Stimulated activated CD4-positive, alpha-beta T cell treated with anti-CD3 and anti-CD28 coated beads, Interleukin-15, amount 100 ng/mL, for 24 hours (primary cell): ENCODE measurements around the gene ABCC1.
"Not testable (repeated sequence)": the region's sequence is repeated elsewhere in the genome, so short reads cannot be mapped to it uniquely, and the experiment has no call there.

Experiments
- DNase-seq: peaks from one replicate; pipeline ENCODE4 v3.0.0-alpha.2; 2020

The ABCC1 gene

DNA sequence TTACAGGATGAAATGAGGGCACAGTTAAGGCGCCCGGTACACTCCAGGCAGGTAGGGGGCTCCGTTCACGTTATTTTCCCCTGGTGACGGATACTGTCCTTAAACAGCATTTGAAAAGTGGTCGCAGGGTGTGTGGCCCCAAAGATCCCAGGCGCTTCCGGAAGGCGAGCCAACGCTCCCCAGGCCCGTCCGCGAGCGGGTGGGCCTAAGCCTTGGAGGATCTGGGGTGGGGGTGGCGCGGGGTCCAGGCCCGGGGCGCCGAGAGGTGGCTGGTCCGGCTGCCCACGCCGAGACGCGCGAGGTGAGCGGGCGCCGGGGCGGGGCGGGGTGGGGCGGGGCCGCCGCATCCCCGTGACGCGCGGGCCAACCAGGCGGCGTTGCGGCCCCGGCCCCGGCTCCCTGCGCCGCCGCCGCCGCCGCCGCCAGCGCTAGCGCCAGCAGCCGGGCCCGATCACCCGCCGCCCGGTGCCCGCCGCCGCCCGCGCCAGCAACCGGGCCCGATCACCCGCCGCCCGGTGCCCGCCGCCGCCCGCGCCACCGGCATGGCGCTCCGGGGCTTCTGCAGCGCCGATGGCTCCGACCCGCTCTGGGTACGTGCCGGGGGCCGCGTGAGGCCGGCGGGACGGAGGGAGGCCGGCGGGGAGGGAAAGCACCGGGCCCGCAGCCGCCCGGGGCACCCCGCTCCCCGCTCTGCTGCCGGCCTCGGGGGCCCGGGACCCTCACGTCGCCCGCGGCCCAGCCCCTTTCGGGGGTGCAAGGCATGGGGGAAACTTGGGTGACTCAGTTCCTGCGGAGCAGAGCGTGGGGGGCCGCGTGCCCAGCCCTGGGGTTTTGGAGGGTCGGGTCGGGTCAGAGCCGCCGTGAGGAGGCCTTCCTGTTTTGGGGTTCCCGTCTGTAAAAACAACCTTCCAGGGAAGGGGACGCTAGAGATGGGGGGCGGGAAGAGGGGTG lies at the start of gene ABCC1:
TSS of gene ABCC1 (plus strand) at position 407 of the 951 bp plus-strand sequence. CDS start at position 543, 136 bp downstream.
- peak; percentile 69 for DNase-seq

DNA sequence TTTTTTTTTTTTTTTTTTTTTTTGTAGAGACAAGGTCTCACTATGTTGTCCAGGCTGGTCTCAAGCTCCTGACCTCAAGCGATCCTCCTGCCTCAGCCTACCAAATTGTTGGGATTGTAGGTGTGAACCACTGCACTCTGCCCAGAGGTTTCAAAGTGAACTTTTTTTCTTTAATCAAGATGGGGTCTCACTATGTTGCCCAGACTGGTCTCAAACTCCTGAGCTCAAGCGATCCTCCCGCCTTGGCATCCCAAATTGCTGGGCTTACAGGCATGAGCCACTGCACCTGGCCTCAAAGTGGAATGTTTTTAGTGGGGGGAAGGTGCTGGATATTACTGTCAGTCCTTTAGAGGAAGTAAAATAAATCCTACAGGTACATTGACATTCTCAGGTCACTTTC lies 49.1 kb upstream of the ABCC1 start:
- no peak for DNase-seq

DNA sequence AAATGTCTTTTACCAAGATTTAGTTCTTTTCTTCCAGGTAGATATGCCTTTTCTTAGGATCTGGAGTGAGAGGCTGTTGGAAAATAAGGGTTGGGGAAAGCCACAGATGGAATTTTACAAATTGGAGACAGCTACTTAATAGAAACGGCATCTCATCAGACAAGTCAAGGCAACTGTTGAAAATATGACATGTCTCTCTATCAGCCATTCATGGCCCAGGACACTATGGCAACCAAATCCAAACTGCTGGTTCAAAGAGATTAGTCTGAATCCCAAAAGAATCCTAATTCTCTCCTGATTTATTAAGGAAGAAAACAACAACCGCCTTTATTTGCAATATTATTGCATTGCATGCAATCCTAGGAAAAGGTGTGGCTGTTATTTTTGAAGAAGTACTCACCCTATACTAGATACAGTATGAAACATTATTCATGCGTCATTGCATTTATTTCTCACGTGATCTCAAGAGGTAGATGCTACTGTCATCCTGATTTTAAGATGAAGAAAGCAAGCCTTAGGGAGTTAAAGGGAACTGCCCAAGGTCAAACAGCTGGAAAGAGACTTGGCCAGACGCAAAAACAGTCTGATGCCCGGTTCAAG lies 48.4 kb upstream of the ABCC1 start:
- DNase-seq = no peak

DNA sequence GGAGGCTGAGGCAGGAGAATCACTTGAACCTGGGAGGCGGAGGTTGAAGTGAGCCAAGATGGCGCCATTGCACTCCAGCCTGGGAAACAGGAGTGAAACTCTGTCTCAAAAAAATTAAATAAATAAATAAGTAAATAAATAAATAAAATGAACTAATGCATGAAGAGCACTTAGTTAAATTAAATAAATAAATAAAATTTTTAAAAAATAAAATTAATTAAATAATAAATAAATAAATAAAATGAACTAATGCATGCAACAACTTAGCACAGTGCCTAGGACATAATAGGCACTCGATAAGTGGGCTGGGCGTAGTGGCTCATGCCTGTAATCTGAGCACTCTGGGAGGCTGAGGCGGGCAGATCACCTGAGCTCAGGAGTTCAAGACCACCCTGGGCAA lies 45.5 kb upstream of the ABCC1 start:
- DNase-seq = no peak

DNA sequence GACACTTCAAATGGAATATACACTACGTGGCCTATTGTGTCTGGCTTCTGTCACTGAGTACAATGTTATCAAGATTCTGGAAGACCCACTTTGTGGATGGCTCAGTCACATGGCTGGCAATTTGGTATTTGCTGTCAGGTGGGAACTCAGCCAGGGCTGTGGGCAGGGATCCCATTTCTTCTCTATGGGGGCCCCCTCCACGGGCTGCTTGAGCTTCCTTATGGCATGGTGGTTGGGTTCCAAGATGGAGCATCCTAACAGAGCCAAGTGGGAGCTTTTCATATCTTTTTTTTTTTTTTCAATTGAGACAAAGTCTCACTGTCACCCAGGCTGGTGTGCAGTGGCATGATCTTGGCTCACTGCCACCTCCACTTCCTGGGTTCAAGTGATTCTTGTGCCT lies 43.0 kb upstream of the ABCC1 start:
- no peak for DNase-seq

DNA sequence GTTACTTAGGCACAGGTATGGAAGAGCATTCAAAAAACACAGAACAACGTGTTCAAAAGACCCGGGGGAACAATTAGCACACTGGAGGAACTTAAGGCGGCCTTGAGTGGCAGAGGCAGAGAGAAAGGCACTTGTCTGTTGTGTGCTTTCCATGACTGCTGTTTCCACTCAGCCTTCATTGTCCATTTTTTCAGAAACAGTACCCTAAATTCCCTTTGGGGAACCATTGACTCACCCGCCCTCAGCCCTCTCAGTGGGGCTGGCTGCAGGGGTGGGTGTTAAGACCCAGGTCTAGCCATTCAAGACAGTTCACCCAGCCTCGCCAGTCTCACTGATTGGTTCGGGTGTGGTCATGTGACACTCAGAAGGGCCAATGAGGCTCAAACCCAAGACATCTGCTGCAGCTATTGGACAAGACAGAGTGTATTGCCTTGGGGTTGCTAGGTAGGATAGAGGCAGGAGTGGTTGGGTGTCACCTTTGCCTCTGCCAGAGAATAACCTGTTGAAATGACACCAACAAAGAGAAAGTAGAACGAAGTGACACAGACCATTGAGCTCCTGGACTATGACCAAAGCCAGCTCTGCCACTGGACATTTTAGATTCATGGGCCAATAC lies 41.4 kb upstream of the ABCC1 start:
- DNase-seq = peak; percentile 55

DNA sequence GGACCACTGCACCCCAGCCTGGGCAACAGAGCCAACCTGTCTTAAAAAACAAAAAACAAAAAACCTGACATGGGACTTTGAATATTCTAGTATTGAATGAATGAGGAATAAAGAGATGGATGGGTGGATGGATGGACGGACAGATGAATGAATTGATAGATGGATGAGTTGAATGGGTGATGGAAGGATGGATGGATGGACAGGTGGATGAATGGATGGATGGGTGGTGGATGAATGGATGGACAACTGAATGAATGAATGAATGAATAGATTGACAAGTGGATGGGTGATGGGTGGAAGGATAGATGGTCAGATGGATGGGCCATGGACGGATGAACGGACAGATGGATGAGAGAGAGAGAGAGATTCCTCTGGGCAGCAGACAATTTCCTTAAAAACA lies 38.2 kb upstream of the ABCC1 start:
- no peak for DNase-seq

DNA sequence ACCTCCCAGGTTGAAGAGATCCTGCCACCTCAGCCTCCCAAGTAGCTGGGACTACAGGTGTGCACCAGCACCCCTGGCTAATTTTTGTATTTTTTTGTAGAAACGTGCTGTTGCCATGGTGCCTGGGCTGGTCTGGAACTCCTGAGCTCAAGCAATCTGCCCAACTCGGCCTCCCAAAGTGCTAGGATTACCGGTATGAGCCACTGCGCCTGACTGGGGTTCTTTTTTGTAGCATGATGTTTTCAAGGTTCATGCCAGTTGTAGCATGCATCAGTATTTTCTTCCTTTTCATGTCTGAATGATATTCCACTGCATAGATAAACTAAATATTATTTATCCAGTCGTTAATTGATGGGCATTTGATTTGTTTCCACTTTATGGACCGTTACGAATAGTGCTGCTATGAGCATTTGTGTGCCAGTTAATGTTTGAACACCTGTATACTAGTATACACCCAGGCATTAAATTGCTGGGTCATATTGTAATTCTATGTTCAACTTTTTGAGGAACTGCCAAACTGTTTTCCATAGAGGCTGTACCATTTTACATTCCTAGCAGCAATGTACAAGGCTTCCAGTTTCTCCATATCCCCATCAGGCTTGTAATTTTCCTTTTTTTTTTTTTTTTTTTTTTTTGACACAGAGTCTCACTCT lies 36.2 kb upstream of the ABCC1 start:
- DNase-seq = no peak

DNA sequence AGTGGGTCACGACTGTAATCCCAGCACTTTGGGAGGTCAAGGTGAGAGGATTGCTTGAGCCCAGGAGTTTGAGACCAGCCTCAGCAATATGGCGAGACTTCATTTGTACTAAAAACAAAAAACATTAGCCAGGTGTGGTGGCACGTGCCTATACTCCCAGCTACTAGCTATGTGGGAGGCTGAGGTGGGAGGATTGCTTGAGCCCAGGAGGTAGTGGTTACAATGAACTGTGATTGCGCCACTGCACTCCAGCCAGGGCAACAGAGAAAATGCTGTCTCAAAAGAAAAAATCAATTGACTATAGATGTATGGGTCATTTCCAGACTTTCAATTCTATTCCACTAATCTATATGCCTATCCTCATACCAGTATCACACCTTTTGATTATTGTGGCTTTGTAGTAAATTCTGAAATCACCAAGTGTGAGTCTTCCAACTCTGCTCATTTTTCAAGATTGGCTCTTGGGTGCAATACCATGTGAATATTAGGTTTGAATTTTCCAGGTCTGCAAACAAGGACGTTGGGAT lies 33.8 kb upstream of the ABCC1 start:
- no peak for DNase-seq

DNA sequence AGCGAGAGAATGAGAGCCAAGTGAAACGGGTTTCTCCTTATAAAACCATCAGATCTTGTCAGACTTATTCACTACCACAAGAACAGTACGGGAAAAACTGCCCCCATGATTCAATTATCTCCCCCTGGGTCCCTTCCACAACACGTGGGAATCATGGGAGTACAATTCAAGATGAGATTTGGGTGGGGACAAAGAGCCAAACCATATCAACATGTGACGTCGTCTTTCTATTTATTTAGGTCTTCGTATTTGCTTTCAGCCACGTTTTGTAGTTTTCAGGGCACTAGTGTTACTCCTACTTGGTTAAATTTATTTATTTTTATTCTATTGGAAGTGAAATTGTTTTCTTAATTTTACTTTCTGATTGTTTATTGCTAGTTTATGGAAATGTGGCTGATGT lies 33.1 kb upstream of the ABCC1 start:
- DNase-seq = no peak

DNA sequence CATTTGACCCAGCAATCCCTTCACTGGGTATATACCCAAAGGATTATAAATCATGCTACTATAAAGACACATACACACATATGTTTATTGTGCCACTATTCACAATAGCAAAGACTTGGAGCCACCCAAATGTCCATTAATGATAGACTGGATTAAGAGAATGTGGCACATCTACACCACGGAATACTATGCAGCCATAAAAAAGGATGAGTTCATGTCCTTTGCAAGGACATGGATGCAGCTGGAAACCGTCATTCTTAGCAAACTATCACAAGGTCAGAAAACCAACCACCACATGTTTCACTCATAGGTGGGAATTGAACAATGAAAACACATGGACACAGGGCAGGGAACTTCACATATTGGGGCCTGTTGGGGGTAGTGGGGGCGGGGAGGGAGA lies 31.1 kb upstream of the ABCC1 start:
- not testable (repeated sequence) for DNase-seq

DNA sequence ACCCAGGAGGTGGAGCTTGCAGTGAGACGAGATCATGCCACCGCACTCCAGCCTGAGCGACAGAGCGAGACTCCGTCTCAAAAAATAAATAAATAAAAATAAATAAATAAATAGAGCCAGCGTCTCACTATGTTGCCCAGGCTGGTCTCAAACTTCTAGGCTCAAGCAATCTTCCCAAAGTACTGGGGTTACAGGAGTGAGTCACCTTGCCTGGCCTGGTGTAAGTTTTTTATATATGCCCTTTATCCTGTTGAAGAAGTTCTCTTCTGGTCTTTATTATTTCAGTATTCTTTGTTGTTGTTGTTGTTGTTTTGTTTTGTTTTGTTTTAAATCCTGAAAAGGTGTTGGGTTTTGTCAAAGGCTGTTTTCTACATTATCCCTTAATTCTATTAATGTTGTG lies 30.1 kb upstream of the ABCC1 start:
- DNase-seq = no peak

DNA sequence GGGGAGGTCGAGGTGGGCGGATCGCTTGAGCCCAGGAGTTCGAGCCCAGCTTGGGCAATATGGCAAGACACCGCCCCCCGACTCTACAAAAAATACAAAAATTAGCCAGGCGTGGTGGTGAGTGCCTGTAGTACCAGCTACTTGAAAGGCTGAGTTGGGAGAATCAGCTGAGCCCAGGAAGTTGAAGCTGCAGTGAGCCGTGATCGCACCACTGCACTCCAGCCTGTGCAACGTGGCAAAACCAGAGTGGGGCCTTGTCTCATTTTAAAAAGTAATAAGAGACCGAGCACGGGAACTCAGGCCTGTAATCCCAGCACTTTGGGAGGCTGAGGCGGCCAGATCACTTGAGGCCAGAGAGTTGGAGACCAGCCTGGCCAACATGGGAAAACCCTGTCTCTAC lies 24.4 kb upstream of the ABCC1 start:
- no peak for DNase-seq

DNA sequence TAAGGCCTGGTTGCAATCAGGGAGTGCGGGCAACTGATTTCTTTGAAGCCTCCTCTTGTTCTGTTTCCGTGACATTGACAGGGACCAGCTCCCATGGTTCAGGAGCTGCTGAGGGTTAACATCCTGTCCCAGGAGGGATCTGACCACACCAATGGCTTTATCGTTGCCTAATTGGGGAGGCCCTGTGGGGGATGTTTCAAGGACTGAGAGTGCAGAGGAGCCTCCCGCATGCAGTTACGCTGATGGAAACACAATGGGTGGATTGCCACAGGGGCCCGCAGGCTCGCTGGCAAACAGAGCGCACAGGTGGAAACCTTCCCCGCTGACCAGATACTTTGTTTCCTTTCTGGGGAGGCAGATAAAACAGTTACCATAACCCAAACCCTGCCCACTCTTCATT lies 23.8 kb upstream of the ABCC1 start:
- DNase-seq = no peak

DNA sequence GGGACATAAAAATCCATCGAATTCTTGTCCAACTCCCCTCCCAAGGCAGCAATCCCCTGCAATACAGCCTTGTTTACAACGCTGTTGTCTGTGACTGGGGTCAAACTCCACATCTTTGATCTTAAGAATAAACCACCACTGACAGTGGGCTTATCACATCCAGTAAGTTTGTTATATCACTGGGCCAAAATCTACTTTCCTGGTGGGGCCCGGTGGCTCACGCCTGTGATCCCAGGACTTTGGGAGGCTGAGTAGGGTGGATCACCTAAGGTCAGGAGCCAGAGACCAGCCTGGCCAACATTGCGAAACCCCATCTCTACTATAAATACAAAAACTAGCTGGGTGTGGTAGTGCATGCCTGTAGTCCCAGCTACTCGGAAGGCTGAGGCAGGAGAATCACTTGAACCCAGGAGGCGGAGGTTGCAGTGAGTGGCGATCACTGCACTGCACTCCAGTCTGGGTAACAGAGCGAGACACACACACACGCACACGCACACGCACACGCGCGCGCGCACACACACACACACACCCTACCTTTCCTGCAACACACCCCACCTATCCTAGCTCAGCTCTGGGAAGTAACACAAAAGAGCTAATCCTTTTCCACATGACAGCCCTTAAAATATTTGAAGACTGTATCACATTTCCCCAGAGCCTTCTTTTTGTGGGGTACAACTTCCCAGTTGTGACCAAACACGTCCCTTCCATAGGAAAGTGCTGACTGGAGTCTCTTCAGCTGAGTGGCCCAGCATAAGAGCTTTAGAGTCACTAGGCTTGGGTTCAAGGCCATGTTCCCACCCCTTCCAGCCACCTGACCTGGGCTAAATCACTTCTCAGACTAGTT lies 20.9 kb upstream of the ABCC1 start:
- DNase-seq = no peak

DNA sequence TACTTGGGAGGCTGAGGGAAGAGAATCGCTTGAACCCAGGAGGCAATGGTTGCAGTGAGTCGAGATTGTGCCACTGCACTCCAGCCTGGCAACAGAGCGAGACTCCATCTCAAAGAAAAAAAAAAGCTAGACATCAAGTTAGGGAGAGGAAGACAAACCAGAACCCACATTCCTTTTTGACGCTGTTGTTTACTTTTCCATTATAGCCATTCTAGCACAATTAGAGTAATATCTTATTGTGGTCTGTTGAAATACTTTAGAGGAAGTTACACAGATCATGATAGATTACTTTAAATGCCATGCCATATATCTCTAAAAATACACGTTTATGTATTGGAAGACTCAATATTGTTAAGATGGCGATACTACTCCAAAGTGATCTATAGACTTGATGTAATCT lies 16.5 kb upstream of the ABCC1 start:
- no peak for DNase-seq

DNA sequence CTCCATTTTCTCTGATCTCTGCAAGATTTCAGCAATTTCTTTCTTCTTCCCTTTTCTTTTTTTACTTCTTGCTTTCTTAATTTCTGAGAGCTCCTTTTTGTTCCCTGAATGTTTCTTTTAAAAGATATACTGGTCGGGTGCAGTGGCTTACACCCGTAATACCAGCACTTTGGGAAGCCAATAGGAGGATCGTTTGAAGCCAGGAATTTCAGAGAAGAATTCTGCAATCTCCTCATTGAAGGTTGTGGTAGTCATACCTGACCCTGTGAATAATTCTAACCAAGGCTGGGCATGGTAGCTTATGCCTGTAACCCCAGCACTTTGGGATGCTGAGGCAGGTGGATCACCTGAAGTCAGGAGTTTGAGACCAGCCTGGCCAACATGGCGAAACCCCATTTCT lies 15.6 kb upstream of the ABCC1 start:
- no peak for DNase-seq

DNA sequence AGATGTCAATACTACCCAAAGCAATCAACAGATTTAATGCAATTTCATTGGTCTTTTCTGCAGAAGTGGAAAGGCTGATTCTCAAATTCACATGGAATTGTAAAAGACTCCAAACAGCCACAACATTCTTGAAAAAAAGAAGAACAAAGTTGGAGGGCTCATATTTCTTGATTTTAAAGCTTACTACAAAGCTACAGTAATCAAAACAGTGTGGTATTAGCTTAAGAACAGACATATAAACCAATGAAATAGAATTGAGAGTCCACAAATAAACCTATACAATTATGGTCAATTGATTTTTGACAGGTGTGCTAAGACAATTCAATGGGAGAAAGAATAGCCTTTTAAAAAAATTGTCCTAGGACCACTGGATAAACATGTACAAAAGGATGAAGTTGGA lies 14.4 kb upstream of the ABCC1 start:
- no peak for DNase-seq

DNA sequence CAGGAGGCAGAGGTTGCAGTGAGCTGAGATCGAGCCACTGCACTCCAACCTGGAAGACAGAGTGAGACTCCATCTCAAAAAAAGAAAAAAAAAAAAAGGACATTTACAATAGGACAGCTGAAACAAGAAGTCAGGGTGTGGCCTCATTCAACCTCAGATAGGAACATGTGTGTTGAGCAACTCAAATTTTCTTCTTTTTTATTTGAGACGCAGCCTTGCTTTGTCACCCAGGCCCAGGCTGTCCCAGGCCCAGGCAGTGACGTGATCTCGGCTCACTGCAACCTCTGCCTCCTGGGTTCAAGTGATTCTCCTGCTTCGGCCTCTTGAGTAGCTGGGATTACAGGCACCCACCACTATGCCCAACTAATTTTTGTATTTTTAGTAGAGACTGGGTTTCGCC lies 12.6 kb upstream of the ABCC1 start:
- not testable (repeated sequence) for DNase-seq

DNA sequence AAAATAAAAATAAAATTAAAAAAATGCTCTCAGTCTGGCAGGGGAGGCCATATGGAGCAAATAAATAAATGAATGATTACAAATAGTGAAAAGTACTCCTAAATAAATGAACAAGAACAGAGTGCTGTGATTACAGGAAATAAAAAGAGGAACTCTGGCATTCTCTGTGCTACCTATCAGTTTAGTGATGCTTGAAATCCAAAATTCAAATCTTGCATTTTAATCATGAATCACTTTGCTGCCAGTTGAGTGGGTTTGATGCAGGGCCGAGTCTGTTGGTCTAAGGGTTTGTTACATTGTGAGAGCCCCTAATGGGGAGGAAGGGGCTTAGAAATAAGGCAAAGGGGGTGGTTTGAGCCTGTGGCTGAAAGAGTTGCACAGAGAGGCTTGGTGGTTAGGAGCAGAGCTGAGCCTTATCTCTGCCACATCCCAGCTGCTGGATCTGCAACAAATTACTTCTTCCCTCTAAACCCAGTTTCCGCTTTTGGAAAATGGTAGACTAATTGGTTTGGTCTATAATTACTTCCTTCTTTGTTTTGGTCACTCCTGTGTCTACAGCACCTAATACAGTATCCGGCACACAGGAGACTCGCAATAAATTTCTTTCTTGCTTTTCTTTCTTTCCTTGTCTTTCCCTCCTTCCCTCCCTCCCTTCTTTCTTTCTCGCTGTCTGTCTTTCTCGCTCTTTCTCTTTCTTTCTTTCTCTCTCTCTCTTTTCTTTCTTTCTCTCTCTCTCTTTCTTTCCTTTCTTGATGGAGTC lies 6.3 kb upstream of the ABCC1 start:
- no peak for DNase-seq

DNA sequence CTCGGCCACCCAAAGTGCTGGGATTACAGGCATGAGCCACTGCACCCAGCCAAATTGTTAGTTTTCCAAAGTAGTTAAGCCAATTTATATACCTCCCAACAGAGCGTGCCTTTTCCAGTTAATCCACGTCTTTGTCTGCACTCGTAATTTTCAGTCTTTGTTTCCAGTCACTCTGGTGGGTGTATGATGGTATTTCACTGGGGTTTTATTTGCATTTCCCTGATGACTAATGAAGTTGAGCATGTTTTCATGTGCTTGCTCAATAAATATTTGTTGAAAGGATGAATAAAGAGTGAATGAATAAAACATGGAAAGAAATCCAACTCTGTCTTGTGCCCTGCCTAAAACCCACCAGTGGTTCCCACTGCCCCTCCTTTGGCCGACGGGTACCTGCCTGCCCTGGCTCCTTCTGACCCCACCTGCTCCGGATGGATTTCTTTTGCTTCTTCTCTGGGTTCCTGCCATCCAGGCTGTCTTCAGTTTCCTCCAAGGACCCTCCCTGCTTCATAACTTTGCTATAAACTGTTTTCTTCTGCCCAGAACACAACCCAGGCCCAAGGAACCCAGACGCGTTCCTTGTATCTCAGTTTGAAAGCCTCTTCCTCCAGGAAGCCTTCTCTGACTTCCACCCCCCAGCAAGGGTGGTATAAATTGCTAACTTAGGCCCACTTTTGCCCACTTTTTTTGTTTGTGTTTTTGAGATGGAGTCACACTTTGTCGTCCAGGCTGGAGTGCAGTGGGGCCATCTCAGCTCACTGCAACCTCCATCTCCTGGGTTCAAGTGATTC lies 3.0 kb upstream of the ABCC1 start:
- DNase-seq = no peak
